ENCODE measurements around the gene TMEM178B.
"Not testable (repeated sequence)": the region's sequence is repeated elsewhere in the genome, so short reads cannot be mapped to it uniquely, and the experiment has no call there.

TMEM178B gene

GRCh38 chr7:141142058-141142457 is 68.2 kb downstream of the TMEM178B start:
- no peak overlapping the region for H3K4me3 ChIP-seq (ENCODE audit: low read depth, low read length)

- no peak overlapping the region for H3K4me3 ChIP-seq (ENCODE audit: low read depth, low read length)
These were observed 71.2 kb downstream of the TMEM178B start for GRCh38 chr7:141144921-141145629.

- H3K4me3 ChIP-seq (ENCODE audit: low read depth, low read length): no peak overlapping the region
These were observed 71.7 kb downstream of the TMEM178B start for GRCh38 chr7:141145630-141145982.

- H3K4me3 ChIP-seq (ENCODE audit: low read depth, low read length): no peak overlapping the region
These were observed 73.6 kb downstream of the TMEM178B start for GRCh38 chr7:141147482-141147881.

GRCh38 chr7:141150465-141150864 is 76.6 kb downstream of the TMEM178B start:
- H3K4me3 ChIP-seq (ENCODE audit: low read depth, low read length): no peak overlapping the region

GRCh38 chr7:141151746-141152145 is 77.9 kb downstream of the TMEM178B start:
- no peak overlapping the region for H3K4me3 ChIP-seq (ENCODE audit: low read depth, low read length)

GRCh38 chr7:141153231-141153630 is 79.4 kb downstream of the TMEM178B start:
- H3K4me3 ChIP-seq (ENCODE audit: low read depth, low read length): no peak overlapping the region

GRCh38 chr7:141154131-141154732 is 80.4 kb downstream of the TMEM178B start:
- no peak overlapping the region for H3K4me3 ChIP-seq (ENCODE audit: low read depth, low read length)

GRCh38 chr7:141156407-141156806 is 82.5 kb downstream of the TMEM178B start:
- no peak overlapping the region for H3K4me3 ChIP-seq (ENCODE audit: low read depth, low read length)

- H3K4me3 ChIP-seq (ENCODE audit: low read depth, low read length): no peak overlapping the region
These were observed 83.4 kb downstream of the TMEM178B start for GRCh38 chr7:141157138-141157765.

GRCh38 chr7:141158561-141158960 is 84.7 kb downstream of the TMEM178B start:
- no peak overlapping the region for H3K4me3 ChIP-seq (ENCODE audit: low read depth, low read length)

GRCh38 chr7:141160246-141160860 is 86.5 kb downstream of the TMEM178B start:
- no peak overlapping the region for H3K4me3 ChIP-seq (ENCODE audit: low read depth, low read length)

- H3K4me3 ChIP-seq (ENCODE audit: low read depth, low read length): no peak overlapping the region
These were observed 88.0 kb downstream of the TMEM178B start for GRCh38 chr7:141161550-141162535.

- H3K4me3 ChIP-seq (ENCODE audit: low read depth, low read length): no peak overlapping the region
These were observed 91.7 kb downstream of the TMEM178B start for GRCh38 chr7:141165521-141165920.

GRCh38 chr7:141166926-141167325 is 93.1 kb downstream of the TMEM178B start:
- no peak overlapping the region for H3K4me3 ChIP-seq (ENCODE audit: low read depth, low read length)

GRCh38 chr7:141167381-141167964 is 93.6 kb downstream of the TMEM178B start:
- no peak overlapping the region for H3K4me3 ChIP-seq (ENCODE audit: low read depth, low read length)

GRCh38 chr7:141169157-141169556 is 95.3 kb downstream of the TMEM178B start:
- not testable (repeated sequence) for H3K4me3 ChIP-seq (ENCODE audit: low read depth, low read length)

GRCh38 chr7:141175728-141176127 is 101.9 kb downstream of the TMEM178B start:
- H3K4me3 ChIP-seq (ENCODE audit: low read depth, low read length): not testable (repeated sequence)

GRCh38 chr7:141177120-141177519 is 103.3 kb downstream of the TMEM178B start:
- H3K4me3 ChIP-seq (ENCODE audit: low read depth, low read length): not testable (repeated sequence)

GRCh38 chr7:141178486-141179135 is 104.7 kb downstream of the TMEM178B start:
- H3K4me3 ChIP-seq (ENCODE audit: low read depth, low read length): no peak overlapping the region

All from iPS-11a (cell line).